Body of pancreas (tissue), 4 donors: ENCODE data around the gene PRSS21. TPM values are rescaled to one million over a fixed set of nuclear protein-coding genes. Genes with fewer than 3 reads are reported as not detected.
A peak's percentile ranks its signal among the peaks of the same experiment; 100 is the strongest.

Source experiments
- ATAC-seq: fragments of 150-250 bp; one replicate; pipeline ENCODE4 v1.9.1; 2016
- DNase-seq, 4 donors: peaks; one replicate each; pipeline ENCODE4 v3.0.0-alpha.2; 2019
- H3K27ac ChIP-seq, 4 donors: fragments of 200-600 bp; sonication (generic); 1 replicate in 3 of 4; 2 replicates in 1 of 4; pipeline versions ENCODE4 v1.5.1 to v1.6.1; 2016 to 2019; ENCODE audit warnings: mild to moderate bottlenecking in 1 of 4, mixed read lengths in 1 of 4, moderate library complexity in 1 of 4
- H3K27me3 ChIP-seq, 2 donors: fragments of 200-600 bp; sonication (generic); one replicate each; pipeline ENCODE4 v1.6.0; 2016; ENCODE audit warnings: mild to moderate bottlenecking in 1 of 2
- H3K36me3 ChIP-seq, 2 donors: fragments of 200-600 bp; sonication (generic); replicated peaks in 1 of 2; 2 replicates each; pipeline ENCODE4 v1.5.1; 2016; ENCODE audit warnings: low read depth in 2 of 2; ENCODE audit not compliant: insufficient read depth in 1 of 2
- H3K4me1 ChIP-seq: fragments of 200-600 bp; sonication (generic); one replicate; pipeline ENCODE4 v1.6.0; 2016
- H3K4me3 ChIP-seq, 2 donors: fragments of 200-600 bp; sonication (generic); 1 replicate in 1 of 2; 2 replicates in 1 of 2; pipeline ENCODE4 v1.5.1; 2016 to 2019
- H3K9me3 ChIP-seq, 3 donors: fragments of 200-600 bp; sonication (generic); 1 replicate in 2 of 3; 2 replicates in 1 of 3; pipeline ENCODE4 v1.5.1; 2016
- POLR2A ChIP-seq, 3 donors: fragments of 450-650 bp; IDR thresholded peaks; one replicate each; pipeline ENCODE4 v1.6.1; 2016; ENCODE audit warnings: antibody characterized with exemption in 3 of 3, mild to moderate bottlenecking in 2 of 3
- WGBS, 2 donors: methylation state at CpG; one replicate each; pipeline ENCODE4 v1.1.5; 2017; 5-methylcytosine and 5-hydroxymethylcytosine counted together
- intact Hi-C: fragments of 100-400 bp; cut with DNase I; formaldehyde crosslinking; loops from one replicate; pipeline ENCODE4 v1.15.1; 2023
- total RNA-seq, 2 donors: library from RNA; depleted of rRNA; stranded (reverse); fragments of >200 nt; gene quantifications; one replicate each; pipeline ENCODE4 v1.1.0, GENCODE V29; 2016
- TF ChIP-seq, protein P1 (sequence below), 7 experiments: fragments of 450-650 bp in 4 of 7; fragments of 200-600 bp in 3 of 7; sonication (generic) in 3 of 7; IDR thresholded peaks; one replicate each; pipeline ENCODE4 v1.5.1; 2016 to 2019; ENCODE audit warnings: antibody characterized with exemption in 7 of 7

Gene PRSS21
- total RNA-seq, 2 donors from 2014 or later = 0.66 to 1.6 TPM

DNA sequence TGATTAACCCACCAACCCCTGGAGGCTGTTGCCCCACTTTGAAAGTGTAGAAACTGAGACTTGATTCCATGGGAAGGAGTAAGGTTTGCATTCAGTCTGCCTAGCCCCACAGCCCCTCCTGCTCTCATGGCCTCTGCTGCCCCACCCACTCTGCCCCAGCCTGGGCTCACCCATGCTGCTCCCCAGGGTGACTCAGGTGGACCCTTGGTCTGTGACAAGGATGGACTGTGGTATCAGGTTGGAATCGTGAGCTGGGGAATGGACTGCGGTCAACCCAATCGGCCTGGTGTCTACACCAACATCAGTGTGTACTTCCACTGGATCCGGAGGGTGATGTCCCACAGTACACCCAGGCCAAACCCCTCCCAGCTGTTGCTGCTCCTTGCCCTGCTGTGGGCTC, 12.3 kb upstream of the PRSS21 start:
- peak in 1 of 4 donors; percentile 2 for DNase-seq
- no peak overlapping the region for H3K27ac ChIP-seq
- intact Hi-C loops = no loop called here
- H3K27me3 ChIP-seq = no peaks in the 10 kb centered on the region
- no peaks in the 10 kb centered on the region for H3K9me3 ChIP-seq
- no peak overlapping the region for H3K4me3 ChIP-seq
- WGBS, 2 donors = 87 to 88% methylated on average over 4 of the region's 4 CpGs
- no peaks in the 10 kb centered on the region for H3K4me1 ChIP-seq
- TF ChIP-seq POLR2A (IDR thresholded peaks at IDR 0.05) = no peak
- TF ChIP-seq, protein P1, sequence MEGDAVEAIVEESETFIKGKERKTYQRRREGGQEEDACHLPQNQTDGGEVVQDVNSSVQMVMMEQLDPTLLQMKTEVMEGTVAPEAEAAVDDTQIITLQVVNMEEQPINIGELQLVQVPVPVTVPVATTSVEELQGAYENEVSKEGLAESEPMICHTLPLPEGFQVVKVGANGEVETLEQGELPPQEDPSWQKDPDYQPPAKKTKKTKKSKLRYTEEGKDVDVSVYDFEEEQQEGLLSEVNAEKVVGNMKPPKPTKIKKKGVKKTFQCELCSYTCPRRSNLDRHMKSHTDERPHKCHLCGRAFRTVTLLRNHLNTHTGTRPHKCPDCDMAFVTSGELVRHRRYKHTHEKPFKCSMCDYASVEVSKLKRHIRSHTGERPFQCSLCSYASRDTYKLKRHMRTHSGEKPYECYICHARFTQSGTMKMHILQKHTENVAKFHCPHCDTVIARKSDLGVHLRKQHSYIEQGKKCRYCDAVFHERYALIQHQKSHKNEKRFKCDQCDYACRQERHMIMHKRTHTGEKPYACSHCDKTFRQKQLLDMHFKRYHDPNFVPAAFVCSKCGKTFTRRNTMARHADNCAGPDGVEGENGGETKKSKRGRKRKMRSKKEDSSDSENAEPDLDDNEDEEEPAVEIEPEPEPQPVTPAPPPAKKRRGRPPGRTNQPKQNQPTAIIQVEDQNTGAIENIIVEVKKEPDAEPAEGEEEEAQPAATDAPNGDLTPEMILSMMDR (IDR thresholded peaks at IDR 0.05) = no peak
- no peaks in the 10 kb centered on the region for H3K36me3 ChIP-seq
- ATAC-seq = no peak

DNA sequence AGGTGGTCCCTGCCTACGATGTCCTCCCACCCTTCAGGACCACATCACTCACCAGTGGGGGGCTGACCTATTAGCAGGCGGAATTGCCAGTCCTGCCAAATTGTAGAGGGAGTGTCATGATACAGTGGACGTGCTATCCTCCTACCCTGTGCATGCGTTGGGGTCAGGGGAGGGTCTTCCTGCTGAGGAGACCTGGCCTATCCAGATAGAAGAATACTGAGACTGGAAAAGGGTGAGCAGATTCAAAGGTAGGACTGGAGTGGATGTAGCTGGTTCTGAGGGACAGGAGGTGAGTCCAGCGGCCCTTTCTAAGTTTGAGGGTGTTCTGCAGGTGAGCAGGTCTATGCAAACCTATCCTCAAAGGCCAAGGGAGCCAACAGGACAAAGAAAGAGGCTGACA, 10.8 kb upstream of the PRSS21 start:
- no peaks in the 10 kb centered on the region for H3K9me3 ChIP-seq
- 46 to 66% methylated on average over 3 to 5 of the region's 5 CpGs for WGBS, 2 donors
- H3K4me3 ChIP-seq = no peak overlapping the region
- no peak overlapping the region for H3K27ac ChIP-seq
- no peak for TF ChIP-seq POLR2A (IDR thresholded peaks at IDR 0.05)
- TF ChIP-seq, protein P1 (IDR thresholded peaks at IDR 0.05) = no peak
- no peaks in the 10 kb centered on the region for H3K27me3 ChIP-seq
- ATAC-seq (no peak), DNase-seq (peak in 1 of 4 donors; percentile 0)
- H3K4me1 ChIP-seq = no peaks in the 10 kb centered on the region
- no peaks in the 10 kb centered on the region for H3K36me3 ChIP-seq
- intact Hi-C loops = no loop called here

DNA sequence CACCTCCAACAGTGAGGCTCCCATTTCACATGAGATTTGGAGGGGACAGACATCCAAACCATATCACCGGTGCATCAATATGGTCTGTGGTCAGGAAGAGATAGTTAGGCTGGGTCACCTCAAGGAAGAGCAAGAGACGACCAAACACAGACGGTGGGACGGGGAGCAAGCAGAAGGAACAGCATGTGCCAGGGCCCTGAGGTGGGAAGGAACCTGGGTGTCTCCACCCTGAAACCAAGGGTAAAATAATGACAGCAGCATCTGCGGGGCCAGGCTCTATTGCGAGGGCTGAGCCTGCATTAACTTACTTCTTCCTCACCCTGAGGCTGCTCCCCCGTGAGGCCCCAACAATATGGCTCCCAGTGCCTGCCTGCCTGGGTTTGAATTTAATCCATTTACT, 8.9 kb upstream of the PRSS21 start:
- DNase-seq (no peak), ATAC-seq (no peak)
- Histone ChIP-seq H3K9me3 (no peaks in the 10 kb centered on the region), H3K4me1 (no peaks in the 10 kb centered on the region), H3K36me3 (no peaks in the 10 kb centered on the region), H3K27me3 (no peaks in the 10 kb centered on the region), H3K4me3 (no peak overlapping the region), H3K27ac (no peak overlapping the region)
- no peak for TF ChIP-seq POLR2A (IDR thresholded peaks at IDR 0.05)
- TF ChIP-seq, protein P1 (IDR thresholded peaks at IDR 0.05) = no peak
- intact Hi-C loops = no loop called here
- WGBS, 2 donors = 77% methylated on average over 7 of the region's 7 CpGs

DNA sequence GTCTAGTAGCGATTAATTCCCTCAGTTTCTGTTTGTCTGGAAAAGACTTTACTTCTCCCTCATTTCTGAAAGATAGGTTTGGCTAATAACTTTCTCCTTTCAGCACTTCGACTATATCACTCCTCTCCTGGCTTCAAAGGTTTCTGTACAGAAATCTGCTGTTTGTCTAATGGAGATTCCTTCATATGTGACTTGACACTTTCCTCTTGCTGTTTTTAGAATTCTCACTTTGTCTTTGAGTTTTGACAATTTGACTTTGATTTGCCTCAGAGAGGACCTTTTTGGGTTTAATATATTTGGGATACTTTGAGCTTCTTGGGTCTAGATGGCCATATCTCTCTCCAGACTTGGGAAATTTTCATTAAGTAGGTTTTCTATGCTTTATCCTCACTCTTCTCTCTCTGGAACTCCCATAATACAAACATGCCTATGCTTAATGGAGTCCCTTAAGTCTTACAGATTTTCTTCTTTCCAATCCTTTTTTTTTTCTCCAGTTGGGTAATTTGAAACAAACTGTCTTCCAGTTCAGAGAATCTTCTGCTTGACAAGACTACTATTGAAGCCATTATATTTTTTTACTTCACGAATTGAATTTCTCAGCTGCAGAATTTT, 7.8 kb upstream of the PRSS21 start:
- H3K27ac ChIP-seq = no peak overlapping the region
- WGBS, 2 donors = 65% methylated on average over 3 of the region's 3 CpGs
- no peak overlapping the region for H3K4me3 ChIP-seq
- intact Hi-C loops = no loop called here
- no peaks in the 10 kb centered on the region for H3K36me3 ChIP-seq
- DNase-seq = no peak
- H3K27me3 ChIP-seq = no peaks in the 10 kb centered on the region
- H3K9me3 ChIP-seq = no peaks in the 10 kb centered on the region
- H3K4me1 ChIP-seq = no peaks in the 10 kb centered on the region
- no peak for ATAC-seq
- no peak for TF ChIP-seq POLR2A (IDR thresholded peaks at IDR 0.05)
- TF ChIP-seq, protein P1 (IDR thresholded peaks at IDR 0.05) = no peak

DNA sequence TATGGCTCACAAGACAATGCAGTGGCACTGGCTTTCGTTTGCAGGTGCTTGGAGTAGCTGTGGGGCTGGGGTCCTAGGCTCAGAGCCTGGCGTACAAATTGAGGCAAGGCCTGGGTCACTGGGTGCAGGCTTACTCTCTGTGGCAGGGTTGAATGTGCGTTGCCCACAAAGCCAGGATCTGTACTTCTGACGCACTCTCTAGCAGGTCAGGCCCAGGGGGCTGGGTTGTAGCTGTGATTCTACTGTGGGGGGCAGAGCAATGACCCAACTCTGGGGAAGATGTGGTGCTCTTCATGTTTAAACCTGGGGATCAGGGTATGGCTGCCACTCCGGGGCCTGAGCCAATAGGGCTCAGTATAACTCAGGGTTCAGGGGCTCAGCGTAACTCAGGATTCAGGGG, 6.4 kb upstream of the PRSS21 start:
- no peak for DNase-seq
- Histone ChIP-seq H3K4me3 (no peak overlapping the region), H3K27me3 (no peaks in the 10 kb centered on the region), H3K27ac (no peak overlapping the region), H3K36me3 (no peaks in the 10 kb centered on the region), H3K4me1 (no peaks in the 10 kb centered on the region), H3K9me3 (no peaks in the 10 kb centered on the region)
- WGBS, 2 donors = 72% methylated on average over 6 of the region's 6 CpGs; no CpG with 5 or more reads in 1 of the 2 donors
- no peak for ATAC-seq
- intact Hi-C loops = no loop called here
- no peak for TF ChIP-seq POLR2A (IDR thresholded peaks at IDR 0.05)
- TF ChIP-seq, protein P1 (IDR thresholded peaks at IDR 0.05) = no peak
